NCI-H1417 (cell line): ENCODE data around the gene PIK3R5.

Experiments
- DNase-seq, 3 experiments: peaks; one replicate each; lab custom pipeline; 2025; lab: John Stamatoyannopoulos, UW

The PIK3R5 gene

DNA sequence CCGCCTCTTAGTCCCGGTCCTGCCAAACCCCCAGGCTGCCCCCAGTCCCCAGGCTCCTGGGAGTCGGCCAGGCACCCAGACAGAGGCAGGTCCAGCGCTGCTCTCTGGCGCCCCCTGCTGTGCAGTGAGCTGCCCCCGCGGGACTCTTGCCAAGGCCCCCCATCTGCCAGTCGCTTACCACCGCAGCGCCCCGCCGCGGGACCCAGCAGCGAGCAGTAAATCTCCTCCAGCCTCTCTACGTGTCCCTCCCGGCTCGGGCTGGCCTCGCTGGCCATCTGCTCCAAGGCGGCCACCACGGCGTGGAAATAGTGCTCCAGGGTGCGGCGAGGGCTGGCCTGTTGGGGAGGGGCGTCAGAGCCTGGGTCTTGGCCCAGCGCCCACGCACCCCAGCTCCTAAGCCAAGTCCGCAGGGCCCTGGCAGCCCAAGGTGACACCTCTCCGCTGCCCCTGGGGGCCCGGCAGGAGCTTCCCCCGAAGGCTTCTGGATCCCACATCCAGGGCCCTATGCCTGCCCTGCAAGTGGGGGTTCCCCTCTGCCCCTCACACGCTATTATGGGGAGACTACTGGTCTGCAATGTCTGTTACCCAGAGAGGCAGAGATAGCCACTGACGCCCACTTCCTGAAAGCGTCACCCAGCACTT, 132.7 kb downstream of the PIK3R5 start:
- peak in 1 of 3 experiments; percentile 14 for DNase-seq

DNA sequence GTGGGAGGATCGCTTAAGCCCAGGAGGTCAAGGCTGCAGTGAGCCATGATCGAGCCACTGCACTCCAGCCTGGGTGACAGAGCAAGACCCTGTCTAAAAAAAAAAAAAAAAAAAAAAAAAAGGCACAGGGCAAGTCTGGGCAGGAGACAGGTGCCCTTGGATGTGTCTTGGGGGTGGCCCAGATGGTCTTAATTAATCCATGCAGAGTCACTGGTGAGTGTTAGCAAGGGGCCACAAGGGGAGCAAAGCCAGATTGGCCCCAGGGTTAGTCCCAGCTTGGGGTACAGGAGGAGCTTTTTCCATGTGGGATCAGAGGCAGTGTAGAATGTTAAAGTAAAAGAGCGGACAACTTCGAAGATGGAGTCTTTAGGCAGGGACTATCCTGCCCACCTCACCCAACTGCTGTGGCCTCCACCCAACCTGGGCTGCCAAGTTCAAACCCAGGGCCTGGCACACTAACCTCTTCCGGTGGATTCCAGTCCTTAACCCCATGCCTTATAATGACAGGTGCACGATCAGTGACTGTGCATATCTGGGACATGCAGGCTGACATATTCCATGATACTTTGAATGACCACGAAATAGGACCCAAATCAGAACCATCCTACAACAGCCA, 134.2 kb downstream of the PIK3R5 start:
- DNase-seq: no peak

DNA sequence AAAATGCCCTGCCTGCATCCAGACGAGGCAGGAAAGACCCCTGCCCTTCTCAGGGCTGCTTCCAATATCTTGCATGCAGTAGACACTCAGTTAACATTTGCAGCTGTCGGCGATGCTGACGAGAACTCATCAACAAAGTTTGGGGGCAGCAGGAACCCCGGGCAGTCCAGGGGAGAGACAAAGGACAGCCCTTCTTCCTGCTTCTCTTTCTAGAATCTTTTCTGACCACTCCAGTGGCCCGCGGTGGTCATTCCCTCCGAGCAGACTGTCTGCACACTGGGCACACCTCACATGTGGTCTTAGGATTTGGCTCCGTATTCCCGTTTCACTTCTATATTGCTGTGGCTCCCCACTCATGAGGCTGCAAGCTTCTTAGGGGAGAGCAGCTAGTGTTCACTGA, 135.4 kb downstream of the PIK3R5 start:
- DNase-seq: no peak

DNA sequence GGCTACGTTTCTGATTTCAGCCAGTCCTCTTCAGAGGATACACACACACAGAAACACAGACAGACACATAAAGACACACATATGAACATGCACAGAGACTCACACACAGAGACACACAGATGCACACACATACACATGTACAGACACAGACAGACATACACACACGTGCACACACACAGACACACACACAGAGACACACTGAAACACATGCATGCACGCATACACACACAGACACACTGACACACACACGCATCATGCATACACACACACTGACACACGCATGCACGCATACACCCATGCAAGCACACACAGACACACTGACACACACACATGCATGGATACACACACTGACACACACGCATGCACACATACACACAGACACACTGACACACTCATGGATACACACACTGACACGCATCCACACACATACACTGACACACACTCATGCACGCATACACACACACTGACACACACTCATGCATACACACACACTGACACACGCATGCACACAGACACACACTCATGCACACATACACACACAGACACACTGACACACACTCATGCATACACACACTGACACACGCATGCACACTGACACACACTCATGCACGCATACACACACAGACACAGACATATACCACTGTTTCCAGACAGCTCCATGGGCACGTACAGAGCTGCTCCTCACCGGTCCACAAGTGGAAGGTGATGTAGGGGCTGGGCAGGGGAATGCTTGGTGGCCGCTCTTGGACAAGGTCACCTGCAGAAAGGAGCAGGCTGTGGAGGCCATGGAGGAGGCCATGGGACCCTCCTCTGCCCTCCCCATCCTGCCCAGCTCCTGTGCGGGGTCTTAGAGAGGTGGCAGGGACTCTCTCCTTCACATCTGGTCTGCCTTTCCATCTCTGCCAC, 136.2 kb downstream of the PIK3R5 start:
- no peak for DNase-seq
